Stimulated activated naive CD4-positive, alpha-beta T cell (primary cell): ENCODE results near the gene NR5A2.
"Not testable (repeated sequence)": the region's sequence is repeated elsewhere in the genome, so short reads cannot be mapped to it uniquely, and the experiment has no call there.

ENCODE experiments used
- DNase-seq, 6 experiments: peaks; one replicate each; lab custom pipeline; 2025; lab: John Stamatoyannopoulos, UW

NR5A2 gene

GRCh38 chr1:200162877-200163276 is 135.4 kb downstream of the NR5A2 start:
- no peak for DNase-seq

- DNase-seq: no peak
Observed at GRCh38 chr1:200163911-200164310, 136.4 kb downstream of the NR5A2 start.

GRCh38 chr1:200165493-200166220 is 138.1 kb downstream of the NR5A2 start:
- no peak for DNase-seq

- DNase-seq: no peak
Observed at GRCh38 chr1:200166411-200166810, 138.9 kb downstream of the NR5A2 start.

GRCh38 chr1:200168926-200169325 is 141.4 kb downstream of the NR5A2 start:
- DNase-seq: no peak

GRCh38 chr1:200172311-200172710 is 144.8 kb downstream of the NR5A2 start:
- DNase-seq: no peak

- DNase-seq: no peak
Observed at GRCh38 chr1:200173097-200173618, 145.6 kb downstream of the NR5A2 start.

- DNase-seq: no peak
Observed at GRCh38 chr1:200174525-200175295, 147.2 kb downstream of the NR5A2 start.

GRCh38 chr1:200176181-200176580 is 148.7 kb downstream of the NR5A2 start:
- no peak for DNase-seq

GRCh38 chr1:200176798-200177197 is 149.3 kb downstream of the NR5A2 start:
- DNase-seq: no peak

GRCh38 chr1:200178340-200178739 is 150.8 kb downstream of the NR5A2 start:
- DNase-seq: no peak

- DNase-seq: no peak
Observed at GRCh38 chr1:200179126-200179780, 151.7 kb downstream of the NR5A2 start.

GRCh38 chr1:200179781-200180160 is 152.3 kb downstream of the NR5A2 start:
- no peak for DNase-seq

- DNase-seq: no peak
Observed at GRCh38 chr1:200180821-200181220, 153.3 kb downstream of the NR5A2 start.

- no peak for DNase-seq
Observed at GRCh38 chr1:200181861-200182260, 154.4 kb downstream of the NR5A2 start.

GRCh38 chr1:200182701-200183100 is 155.2 kb downstream of the NR5A2 start:
- DNase-seq: no peak

- no peak for DNase-seq
Observed at GRCh38 chr1:200183637-200184036, 156.1 kb downstream of the NR5A2 start.

GRCh38 chr1:200184196-200184595 is 156.7 kb downstream of the NR5A2 start:
- no peak for DNase-seq

GRCh38 chr1:200185191-200185590 is 157.7 kb downstream of the NR5A2 start:
- not testable (repeated sequence) for DNase-seq

- not testable (repeated sequence) for DNase-seq
Observed at GRCh38 chr1:200187332-200187731, 159.8 kb downstream of the NR5A2 start.

GRCh38 chr1:200191993-200192392 is 164.5 kb downstream of the NR5A2 start:
- DNase-seq: no peak

- no peak for DNase-seq
Observed at GRCh38 chr1:200194477-200194876, 167.0 kb downstream of the NR5A2 start.

- DNase-seq: no peak
Observed at GRCh38 chr1:200198236-200198635, 170.7 kb downstream of the NR5A2 start.
